ENCODE measurements around the gene DOCK3.
"Not testable (repeated sequence)": the region's sequence is repeated elsewhere in the genome, so short reads cannot be mapped to it uniquely, and the experiment has no call there.

Gene DOCK3

DNA sequence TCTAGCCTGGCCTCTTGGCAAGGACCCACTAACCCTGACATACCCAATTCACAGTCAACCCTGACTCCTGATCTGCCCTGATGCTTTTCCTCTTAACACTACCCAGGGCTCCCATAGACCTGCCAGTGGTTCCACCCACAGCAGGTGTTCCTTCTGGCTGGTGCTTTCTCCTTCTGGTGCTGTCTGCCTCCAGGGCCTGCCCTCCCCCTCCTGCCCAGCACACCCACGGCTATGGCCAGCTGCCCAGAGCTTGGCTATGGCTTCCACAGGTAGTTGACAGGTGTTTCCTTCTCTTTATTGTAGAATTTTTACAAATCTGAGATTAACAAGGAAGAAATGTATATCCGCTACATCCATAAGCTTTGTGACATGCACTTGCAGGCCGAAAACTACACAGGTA lies 663.9 kb downstream of the DOCK3 start:
- no peak for DNase-seq

DNA sequence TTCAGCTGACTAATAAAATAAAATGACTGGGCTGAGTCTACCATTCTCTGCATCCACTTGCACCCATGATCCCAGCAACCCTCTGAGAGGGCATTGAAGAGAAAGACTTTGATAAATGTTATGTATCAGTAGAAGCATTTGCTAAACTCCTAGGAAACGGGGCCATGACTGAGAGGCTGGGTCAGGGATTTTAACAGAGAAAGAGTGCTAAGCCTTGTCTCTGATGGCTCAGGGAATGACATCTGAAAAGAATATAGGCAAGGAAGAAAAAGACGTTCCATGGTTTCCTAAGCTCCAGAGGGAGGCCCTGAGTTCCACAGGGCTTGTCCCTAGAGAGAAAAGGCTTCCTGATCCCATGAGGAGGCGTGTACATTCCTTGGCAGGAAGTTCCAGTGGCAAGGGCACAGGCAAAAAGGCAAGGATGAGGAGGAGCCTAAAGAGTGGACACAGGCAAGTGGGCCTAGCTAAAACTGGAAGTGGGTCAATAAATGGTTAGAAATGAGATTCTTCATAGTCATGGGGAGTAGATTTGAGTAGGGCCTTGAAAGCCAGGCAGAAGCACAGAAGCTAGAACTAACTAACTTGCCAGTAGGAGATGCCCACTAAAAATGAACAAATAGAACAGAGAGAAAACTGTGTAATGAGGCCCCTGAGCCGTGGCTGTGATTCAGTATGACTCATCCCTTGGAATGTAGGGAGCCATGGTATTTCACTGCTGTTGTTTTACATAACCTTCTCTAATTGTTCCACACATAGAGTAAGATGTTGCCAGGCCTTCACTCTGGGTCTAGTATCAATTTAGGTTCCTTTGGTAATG lies 665.5 kb downstream of the DOCK3 start:
- DNase-seq, result no peak

DNA sequence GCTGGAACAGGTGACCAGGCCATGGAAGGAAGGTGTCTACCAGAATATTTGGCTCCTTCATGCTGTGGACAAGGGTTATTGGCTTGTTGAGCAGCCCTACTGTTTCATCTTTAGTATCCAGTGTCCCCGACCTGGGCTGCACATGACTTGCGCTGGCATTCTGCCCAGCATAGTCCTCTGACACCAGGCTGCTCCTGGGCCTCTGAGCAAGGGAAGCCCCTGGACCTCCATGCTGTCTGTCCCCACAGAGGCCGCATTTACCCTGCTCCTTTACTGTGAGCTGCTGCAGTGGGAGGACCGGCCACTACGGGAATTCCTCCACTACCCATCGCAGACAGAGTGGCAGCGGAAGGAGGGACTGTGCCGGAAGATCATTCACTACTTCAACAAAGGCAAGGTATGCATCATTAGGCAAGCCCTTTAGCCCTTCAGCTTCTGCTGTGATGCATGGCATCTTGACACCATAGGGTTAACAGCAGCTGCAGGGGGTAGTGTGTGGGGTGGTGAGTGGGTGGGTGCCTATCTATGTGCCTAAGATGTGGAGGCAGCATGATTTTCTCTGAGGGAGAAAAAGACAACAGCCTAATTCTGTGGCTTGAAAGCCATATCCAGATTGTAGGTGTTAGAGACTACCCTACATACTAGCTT lies 666.4 kb downstream of the DOCK3 start:
- no peak for DNase-seq

DNA sequence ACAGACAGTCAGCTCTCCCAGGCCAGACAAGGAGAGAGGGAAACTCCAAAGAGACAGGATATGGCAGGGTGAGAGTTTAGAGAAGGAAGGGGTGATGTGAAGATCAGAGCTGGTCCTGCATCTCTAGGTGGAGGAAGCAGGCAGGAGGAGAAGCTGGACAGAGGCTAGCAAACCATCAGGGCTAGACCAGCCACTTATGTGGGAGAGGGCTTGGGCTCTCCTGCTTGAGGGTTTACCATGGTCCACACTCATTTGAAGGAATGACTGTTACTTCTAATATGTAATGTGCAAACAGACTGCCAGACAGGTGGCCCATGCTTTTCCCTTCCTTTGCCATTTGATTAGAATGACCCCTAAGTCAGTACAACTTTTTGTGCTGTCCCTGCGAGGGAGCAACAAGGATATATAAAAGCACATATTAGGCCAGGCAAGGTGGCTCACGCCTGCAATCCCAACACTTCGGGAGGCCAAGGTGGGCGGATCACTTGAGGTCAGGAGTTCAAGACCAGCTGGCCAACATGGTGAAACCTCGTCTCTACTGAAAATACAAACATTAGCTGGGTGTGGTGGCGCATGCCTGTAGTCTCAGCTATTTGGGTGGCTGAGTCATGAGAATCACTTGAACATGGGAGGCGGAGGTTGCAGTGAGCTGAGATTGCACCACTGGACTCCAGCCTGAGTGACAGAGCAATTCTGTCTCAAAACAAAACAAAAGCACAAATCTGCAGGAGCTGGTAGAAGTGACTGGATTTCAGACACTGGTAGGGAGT lies 669.4 kb downstream of the DOCK3 start:
- no peak for DNase-seq

DNA sequence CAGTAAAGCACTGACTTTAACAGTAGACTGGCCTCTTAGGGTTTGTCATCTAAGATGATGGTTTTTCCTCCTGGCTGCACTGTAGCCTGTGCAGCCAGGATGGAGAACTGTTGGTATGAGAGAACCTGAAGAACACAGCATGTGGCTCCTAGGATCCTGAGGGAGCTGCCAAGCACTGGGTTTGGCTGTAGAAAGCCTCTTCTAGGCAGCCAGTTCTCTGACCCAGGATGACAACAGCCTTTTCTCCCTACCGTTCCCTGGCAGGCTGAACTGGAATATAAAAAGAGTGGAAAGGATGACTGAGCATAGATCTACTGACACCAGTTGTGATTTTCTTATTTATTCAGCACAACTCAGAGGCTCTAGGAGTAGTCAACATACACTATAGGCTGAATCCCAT lies 676.0 kb downstream of the DOCK3 start:
- DNase-seq, result no peak

DNA sequence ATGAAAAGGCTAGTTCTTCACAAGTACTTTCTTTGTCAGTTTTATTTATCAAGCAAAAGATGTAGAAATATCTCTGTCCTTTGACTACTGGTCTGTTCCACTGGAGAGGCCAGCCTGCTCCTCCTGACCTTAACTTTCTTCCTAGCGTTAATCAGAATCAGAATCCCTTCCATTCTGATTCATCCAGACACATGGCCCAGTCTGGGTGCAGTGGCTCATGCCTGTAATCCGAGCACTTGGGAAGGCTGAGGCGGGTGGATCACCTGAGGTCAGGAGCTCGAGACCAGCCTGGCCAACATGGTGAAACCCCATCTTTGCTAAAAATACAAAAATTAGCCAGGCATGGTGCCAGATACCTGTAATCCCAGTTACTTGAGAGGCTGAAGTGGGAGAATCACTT lies 678.4 kb downstream of the DOCK3 start:
- no peak for DNase-seq

DNA sequence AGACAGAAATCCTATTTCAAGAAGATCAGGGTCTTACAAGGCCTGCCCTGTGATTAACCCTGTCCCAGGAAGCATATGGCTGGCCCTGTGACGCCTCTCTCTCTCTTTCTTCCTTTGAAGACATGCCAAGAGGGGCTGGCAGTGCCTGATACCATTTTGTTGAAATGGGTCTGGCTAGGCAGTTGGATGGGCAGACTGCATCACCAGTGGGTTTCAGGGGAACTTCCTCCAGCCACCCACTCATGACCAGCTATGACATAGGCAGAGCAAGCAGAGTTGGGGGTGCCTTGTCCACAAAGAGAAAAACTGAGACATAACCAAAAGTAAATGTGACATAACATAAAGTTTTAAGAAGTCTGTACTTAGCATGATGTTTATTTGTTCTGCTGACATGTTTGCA lies 679.0 kb downstream of the DOCK3 start:
- DNase-seq, result no peak

DNA sequence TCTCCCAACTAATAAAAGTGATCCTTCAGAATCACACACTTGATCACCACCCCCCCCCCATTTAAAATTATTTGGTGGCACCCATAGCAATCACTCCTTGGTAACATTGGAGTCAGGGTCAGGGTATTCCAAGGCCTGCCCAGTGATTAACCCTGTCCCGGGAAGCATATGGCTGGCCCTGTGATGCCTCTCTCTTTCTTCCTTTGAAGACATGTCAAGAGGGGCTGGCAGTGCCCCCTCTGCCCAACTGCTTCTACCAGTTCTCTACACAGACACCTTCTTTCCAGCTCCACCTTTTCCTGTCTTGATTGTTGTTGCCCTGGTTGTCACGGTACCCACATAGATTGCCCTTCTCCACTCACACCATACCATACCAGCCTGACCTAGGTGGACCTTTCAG lies 679.4 kb downstream of the DOCK3 start:
- DNase-seq, result no peak

DNA sequence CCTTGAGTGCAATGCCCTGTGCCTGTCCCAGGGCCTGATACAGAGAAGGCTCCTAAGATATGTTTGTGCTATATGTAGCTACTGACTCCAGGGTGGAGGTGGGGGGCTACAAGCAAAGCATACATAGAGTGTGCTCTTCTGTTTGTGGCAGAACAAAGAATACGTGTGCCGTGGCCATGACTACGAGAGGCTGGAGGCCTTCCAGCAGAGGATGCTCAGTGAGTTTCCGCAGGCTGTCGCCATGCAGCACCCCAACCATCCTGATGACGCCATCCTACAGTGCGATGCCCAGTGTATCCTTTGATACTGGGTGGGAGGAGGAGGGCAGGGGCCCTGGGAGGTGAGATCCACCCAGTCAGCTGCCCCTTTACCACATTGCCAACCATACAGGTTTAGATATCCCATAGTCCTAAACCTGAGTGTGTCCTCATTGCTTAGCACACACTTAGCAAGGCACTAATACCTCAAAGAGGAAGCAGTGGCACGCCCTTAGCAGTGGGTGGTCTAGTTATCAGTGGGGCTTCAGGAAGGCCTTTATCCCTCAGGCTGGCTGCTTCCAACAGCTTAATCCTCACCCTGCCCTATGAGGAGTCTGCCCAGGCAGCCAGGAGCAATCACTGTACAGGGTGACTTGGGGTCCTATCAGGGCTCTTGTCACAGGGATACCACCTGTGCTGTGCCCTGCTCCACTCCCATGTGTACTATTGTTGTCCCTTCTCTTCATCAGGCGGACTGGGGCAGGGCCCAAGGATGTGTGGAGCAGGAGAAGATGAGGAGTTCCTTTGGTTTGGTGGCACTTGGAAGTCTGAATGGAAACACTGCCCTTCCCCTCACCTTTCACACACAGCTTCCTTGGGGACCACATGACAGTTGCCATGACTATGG lies 680.2 kb downstream of the DOCK3 start:
- no peak for DNase-seq

DNA sequence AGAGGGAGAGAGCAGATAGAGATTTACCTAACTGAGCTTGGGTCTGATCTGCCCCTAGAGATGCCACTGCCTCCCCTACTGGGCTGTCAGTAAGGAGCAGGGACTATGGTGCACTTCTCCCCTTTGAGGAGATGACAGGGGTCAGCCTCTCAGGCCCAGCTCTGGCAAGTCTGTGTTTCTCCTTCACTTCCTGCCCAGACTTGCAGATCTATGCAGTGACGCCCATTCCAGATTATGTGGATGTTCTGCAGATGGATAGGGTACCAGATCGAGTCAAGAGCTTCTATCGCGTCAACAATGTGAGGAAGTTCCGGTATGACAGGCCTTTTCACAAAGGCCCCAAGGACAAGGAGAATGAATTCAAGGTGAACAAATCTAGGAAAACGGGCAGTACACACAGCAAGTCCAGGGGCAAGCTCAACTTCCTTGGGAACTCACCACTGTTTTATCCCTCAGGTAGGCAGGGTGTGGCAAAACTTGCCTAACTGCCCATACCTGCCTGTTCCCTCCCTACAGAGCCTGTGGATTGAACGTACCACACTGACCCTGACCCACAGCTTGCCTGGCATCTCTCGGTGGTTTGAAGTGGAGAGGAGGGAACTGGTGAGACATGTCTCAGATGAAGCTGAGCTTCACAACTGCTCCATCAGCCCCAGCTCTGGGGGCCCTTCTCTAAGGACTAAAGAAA lies 681.3 kb downstream of the DOCK3 start:
- DNase-seq, result no peak

DNA sequence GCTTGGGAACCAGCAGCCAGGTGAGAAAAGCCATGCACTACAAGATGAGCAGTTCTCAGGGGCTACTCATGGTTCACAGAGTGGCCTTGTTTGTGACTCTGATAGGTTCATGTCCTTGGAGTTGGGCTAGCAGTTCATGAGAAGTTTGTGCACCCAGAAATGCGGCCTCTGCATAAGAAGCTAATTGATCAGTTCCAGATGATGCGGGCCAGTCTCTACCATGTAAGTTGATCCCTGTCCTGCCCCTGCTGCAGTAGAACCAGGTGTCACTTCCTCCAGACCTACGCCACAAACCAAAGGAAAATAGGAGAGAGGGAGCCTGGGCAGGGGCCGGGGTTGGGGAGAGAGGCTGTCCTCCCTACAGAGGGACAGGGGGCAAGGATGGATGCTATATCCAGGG lies 683.1 kb downstream of the DOCK3 start:
- DNase-seq, result no peak

DNA sequence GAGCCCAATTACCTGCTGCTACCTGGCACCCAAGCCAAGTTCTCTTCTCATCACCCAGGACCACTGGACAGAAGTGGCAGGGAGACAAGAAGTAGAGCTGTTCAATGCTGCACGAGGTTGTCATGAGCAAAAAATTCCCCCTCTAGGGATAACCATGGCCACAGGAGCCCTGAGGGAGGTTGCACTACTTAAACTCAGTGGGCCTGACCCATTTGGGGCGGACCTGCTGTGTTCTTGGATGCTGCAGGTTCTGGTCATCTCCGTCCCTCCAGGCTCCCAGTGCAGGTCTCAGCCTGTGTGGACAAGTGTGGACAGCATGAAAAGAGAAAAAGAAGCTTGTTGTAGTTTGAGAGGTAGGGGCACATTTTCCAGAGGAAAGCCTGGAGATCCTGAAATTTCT lies 684.3 kb downstream of the DOCK3 start:
- no peak for DNase-seq

DNA sequence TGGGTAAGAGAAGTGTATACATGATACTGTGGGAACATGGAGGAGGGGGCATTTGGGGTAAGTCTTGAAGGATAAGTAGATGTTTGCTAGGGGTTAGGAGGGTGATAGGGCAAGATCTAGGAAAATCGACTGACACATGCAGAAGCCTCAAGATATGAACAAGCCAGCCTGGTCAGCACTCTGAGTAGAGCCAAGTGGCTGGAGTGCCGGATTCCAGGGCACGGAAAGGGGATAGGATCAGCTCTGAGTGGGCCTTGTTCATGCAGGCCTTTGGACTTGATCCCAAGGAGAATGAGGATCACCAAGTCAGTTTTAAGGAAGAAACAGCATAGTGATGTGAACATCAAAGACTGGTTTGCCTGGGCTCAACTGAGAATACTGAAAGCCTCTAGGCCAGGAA lies 686.1 kb downstream of the DOCK3 start:
- no peak for DNase-seq

DNA sequence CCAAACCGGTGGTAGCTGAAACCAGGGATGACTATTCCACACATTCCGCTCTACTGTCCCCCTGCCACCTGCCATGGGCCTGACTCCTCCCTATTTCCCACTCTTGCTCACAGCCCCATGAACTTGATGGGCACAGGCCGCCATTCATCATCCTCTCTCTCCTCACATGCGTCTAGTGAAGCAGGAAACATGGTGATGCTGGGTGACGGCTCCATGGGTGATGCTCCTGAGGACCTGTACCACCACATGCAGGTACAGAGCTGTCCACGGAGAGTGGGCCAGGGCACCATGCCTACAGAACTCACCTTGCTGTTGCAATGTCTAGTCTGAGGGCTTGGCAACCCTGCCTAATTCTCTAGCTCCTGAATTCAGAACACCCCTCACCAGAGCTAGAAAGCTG lies 687.0 kb downstream of the DOCK3 start:
- DNase-seq, result no peak

DNA sequence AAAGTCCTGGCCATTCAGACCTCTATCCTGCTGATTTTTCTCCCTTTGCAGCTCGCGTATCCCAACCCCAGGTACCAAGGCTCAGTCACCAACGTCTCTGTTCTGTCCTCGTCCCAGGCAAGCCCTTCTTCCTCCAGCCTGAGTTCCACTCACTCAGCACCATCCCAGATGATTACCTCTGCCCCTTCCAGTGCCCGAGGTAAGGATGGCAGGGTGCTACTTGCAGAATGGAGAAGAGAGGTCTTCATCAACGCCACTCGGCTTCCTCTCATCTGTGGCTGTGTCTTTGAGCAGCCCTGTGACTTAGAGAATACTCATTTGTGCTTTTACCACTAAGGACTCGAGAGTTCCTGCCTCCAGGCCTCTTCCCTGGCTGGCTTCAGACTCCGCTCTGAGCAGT lies 687.7 kb downstream of the DOCK3 start:
- DNase-seq, result no peak

DNA sequence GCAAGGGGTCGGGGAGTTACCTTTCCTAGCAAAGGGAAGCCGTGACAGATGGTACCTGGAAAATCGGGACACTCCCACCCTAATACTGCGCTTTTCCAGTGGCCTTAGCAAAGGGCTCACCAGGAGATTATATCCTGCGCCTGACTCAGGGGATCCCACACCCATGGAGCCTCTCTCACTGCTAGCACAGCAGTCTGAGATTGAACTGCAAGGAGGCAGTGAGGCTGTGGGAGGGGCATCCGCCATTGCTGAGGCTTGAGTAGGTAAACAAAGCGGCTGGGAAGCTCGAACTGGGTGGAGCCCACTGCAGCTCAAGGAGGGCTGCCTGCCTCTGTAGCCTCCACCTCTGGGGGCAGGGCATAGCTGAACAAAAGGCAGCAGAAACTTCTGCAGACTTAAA lies 693.5 kb downstream of the DOCK3 start:
- not testable (repeated sequence) for DNase-seq

DNA sequence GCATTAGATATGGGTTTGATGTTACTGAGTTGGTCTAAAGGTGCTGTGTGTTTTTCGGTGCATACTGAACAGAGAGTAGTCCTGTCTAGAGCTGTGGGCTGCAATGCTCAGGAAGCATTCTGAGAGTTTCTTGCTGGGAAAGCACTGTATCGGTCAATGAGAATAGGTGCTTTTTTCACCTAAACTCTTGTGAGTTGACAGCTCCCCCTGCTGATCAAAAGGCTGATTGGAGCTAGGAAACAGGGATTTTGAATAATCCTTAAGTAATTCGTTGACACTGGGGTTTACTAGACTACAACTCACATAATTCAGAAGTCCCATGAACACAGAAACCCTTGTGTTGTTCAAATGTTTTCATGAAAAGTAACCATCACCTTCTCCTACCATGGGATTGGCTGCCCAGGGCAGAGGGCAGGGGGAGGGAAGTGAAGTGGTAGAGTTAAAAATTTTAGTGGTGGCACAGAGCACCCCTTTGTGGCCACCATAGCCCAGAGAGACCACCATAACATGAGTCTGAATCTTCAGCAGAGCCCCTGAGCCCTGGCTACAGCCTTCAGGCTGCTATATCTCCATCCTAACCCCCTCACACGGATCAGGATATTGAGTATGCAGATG lies 697.3 kb downstream of the DOCK3 start:
- DNase-seq, result peak; percentile 36 to 65

DNA sequence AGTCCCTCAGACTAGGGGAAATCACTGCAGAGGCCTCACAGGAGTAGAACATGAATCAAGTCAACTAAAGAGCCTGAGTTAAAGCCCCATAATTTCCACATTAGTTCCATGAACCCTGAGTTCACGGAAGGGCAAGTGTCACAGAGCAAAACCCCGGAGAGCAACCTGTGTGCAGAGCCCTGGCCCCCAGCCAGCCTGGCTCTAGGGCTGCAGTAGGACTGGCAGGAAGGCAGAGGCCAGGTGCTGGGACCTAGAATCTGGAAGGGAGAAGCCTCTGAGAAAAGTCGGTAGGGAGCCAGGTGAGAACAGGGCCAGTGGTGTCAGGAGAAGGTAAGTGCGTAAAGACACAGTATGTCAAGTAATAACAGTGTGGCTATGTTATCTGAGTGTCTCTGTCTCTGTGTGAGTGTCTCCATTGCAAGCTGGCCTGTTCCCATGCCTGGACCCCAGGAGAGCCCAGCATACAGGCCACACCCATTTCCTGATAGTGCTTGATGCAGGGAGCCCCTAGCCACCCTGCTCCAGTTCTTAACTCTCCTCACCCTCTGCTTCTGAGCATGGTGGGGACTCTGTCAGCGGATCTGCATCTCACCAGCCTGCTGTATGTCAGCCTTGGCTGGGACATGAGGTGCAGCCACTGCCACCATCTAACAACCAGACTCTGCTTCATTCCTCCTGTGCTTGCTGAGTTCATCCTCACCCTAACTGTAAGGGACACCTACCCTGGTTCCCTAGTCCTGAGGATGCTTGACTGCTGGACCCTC lies 699.1 kb downstream of the DOCK3 start:
- DNase-seq, result no peak

DNA sequence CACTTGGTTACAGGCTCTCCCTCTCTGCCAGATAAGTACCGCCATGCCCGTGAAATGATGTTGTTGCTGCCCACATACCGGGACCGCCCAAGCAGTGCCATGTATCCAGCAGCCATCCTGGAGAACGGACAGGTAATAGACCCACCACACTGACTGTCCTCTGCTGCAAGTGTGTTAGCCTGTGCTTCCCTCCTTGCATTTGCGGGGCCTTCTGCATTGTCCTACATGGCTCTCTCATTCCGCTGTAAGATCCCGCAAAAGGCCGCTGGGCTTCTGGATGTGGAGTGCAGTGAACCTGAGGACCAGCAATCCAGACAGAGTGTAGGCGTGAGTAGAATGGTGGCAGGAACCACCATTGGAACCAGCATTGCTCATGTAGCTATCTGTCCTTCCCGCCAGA lies 699.7 kb downstream of the DOCK3 start:
- DNase-seq, result no peak

DNA sequence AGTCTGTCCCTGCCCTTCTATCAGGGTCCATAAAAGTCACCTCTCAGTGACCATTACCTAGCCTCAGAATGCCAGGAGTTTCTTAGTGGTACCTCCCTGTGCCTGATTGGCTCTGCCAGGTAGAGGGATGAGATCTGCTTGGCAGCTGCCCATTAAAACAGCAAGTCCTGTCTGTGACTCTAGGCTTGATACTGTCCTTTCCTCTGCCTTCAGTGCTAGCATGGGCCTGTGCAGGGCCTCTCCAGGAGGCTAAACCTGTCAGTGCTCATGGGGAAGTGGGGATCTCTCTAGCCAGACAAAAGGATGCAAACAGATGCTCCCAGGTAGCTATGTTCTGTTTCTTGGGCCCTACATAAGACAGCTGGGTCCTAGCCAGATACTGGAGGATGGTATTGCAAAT lies 700.4 kb downstream of the DOCK3 start:
- DNase-seq, result no peak

DNA sequence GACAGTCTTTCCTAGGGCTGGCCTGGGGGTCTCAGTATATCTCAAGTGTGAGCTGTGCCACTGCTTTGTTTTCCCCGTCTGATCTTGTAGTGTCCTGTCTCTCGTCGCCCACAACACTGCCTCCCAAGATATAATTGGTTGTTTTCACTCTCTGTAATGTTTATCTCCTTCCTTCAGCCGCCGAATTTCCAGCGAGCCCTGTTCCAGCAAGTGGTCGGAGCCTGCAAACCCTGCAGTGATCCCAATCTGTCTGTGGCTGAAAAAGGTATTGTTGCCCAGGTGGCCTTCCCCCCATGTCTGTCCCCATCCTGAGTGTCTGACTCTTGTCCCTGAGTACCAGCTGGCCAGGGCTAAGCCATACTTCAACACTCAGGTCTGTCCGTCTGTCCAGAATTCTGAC lies 700.8 kb downstream of the DOCK3 start:
- DNase-seq, result no peak
